ENCODE results near the gene ALPK1.
"Not testable (repeated sequence)": the region's sequence is repeated elsewhere in the genome, so short reads cannot be mapped to it uniquely, and the experiment has no call there.

ALPK1 gene

DNA sequence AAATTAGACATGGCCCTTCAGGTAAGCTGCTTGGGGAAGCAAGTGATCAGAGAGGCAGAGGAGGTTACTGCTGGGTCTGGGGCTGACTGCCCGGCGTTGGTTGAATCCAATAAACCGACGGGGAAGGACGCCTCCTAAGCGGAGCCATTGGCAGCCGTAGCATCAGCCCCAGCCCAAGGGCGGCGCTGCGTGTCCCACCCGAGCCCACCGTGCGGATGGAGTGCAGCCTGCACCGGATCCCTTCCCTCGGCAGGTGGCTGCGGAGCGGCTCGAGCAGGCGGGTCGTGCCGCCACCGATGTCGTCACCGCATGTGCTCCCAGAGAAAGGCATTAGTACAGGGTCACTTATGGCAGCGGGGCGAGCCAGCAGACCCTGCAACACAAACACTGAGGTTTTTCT, 82.1 kb downstream of the ALPK1 start:
- DNase-seq: no peak

DNA sequence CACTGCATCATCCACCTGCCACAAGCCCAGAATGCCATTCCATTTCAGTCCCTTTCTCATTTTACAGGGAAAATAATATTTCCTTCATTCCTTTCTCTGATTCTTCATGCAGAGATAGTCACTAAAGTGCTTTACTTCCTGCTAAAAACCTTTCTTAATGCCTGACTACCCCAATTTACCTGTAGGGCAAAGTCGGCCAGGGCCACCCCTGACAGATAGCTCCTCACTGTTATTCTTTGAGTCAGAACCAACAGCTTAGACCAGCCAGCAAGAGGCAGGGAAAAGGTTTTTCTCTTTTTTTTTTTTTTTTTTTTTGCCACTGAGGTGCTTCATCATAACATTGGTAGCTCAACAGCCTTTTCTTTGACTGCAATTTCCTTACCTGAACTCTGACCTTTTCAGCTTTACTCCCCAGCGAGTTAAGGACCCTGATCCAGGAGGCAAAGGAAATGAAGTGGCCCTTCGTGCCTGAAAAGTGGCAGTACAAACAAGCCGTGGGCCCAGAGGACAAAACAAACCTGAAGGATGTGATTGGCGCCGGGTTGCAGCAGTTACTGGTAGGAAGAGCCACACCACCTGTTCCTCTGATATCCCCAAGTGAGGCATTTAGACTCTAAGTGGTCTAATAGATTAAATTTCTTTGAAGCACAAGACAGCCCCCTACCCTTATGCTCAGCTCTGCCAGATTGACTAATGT, 85.0 kb downstream of the ALPK1 start:
- no peak for DNase-seq

DNA sequence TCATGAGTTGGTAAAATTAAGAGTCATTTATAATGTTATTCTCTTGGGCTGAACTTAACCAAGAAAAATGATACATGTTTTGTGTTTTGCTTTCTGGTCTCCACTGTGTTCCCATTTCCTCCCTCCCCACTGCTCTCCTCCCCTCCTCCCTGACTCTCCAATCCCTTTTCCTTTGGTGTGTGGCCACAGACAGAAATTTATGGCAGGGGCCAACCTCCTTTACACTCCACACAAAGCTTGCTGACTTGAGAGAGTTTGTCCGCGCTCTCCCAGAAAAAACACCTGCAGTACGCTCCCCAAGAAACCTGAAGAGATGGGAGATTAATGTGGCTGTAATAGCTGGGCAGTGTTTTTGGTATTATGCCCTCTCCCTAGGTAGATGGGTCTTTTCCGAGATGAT, 88.9 kb downstream of the ALPK1 start:
- no peak for DNase-seq

GRCh38 chr4:112402098-112402497, 104.9 kb downstream of the ALPK1 start:
- no peak for DNase-seq

- DNase-seq: no peak
Measured at GRCh38 chr4:112403101-112403945, 106.2 kb downstream of the ALPK1 start.

DNA sequence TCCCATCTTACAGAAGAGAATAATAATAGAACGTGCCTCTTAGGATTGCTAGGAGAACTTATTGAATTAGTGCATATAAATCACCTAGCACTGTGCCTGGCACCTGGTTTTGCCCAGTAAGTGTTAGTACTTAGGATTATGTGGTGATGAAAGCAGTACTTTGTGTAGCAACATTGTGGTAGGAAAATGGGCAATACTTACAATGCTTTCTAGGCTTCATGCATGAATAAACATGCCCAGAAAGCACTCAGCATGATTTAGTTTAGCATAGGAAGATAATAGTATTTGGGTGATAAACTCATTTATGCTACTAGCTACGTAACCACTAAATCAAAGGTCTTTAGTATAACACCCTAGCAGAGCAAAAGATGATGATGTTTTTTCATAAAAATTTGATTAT, 113.2 kb downstream of the ALPK1 start:
- DNase-seq: no peak

- DNase-seq: no peak
Measured at GRCh38 chr4:112410804-112411203, 113.6 kb downstream of the ALPK1 start.

DNA sequence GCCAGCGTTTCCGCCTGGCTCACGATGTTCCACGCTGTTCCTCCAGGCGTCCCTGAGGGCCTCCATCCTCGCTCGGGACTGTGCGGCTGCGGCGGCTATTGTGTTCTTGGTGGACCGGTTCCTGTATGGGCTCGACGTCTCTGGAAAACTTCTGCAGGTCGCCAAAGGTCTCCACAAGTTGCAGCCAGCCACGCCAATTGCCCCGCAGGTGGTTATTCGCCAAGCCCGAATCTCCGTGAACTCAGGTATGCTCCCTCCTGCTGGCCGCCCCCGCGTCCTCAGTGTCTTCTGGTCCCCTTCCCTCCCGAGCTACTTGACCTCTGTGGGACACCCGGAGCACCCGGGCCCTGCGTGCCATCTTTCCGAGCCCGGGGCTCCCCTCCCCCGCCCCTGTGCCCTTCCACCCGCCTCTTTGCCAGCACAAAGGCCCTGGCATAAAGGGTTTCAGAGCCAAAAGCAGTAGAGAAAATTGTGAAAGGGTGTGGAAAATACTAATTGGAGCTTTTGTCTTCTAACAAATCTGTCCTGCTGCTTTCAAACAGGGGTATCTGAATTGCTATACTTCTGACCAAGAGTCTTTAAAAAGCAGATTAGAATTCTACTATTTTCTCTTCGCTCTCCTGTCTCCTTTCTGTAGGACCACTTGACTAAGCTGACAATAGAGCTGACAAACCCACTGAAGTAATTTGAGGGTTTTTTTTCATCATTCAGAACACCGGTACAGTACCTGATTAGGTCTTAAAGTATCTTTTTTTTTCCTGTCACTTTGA, 114.8 kb downstream of the ALPK1 start:
- no peak for DNase-seq

DNA sequence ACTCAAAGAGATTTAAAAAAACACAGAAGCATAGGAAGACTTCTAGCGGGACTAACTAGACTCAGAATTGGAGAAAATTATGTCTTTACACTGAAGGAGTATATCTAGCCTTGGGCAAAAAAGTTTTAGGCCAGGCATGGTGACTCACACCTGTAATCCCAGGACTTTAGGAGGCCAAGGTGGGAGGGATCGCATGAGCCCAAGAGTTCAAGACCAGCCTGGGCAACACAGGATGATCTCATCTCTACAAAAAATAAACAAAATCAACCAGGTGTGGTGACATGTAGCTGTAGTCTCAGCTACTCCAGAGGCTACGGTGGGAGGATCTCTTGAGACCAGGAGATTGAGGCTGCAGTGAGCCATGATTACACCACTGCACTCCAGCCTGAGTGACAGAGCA, 119.3 kb downstream of the ALPK1 start:
- DNase-seq: no peak

GRCh38 chr4:112418092-112418491, 120.9 kb downstream of the ALPK1 start:
- DNase-seq: no peak

- no peak for DNase-seq
Measured at GRCh38 chr4:112421911-112422310, 124.7 kb downstream of the ALPK1 start.

DNA sequence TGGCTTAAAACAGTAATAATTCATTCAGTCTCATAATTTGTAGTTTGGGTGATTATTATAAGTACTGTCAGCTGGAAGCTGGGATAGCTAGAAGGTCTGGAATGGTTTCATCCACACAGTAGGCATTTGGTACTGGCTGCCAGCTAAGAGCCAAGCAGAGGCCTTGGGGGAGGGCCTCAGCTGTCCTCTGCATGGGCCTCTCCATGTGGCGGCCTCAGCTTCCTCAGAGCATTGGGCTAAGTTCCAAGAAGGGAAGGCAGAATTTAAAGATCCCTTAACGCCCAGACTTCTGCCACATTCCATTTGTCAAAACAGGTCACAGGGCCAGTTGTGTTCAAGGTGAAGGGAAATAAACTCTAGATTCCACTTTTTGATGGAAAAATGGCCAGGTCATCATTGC, 125.5 kb downstream of the ALPK1 start:
- no peak for DNase-seq

- no peak for DNase-seq
Measured at GRCh38 chr4:112423591-112423990, 126.4 kb downstream of the ALPK1 start.

DNA sequence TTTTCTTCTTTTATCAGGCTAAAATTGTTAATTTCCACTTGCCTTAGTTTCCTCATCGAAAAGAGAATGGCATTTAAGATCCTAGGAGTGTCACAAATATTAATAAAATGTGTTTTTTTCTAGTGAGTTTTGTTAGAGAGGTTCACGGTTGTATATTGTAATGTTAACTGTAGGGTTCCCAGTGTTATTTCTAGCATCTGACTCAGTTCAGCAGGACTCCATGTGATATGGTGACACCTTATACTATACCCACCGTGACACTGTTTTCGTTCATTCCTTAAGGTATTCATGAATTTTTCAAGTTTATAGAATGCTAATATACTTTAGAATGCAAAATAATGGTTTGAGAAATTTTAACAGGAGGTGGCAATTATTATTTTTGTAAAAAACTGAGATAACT, 128.7 kb downstream of the ALPK1 start:
- no peak for DNase-seq

GRCh38 chr4:112426416-112426815, 129.2 kb downstream of the ALPK1 start:
- DNase-seq: no peak

- no peak for DNase-seq
Measured at GRCh38 chr4:112431158-112431557, 134.0 kb downstream of the ALPK1 start.

GRCh38 chr4:112436987-112437386, 139.8 kb downstream of the ALPK1 start:
- DNase-seq: no peak

- not testable (repeated sequence) for DNase-seq
Measured at GRCh38 chr4:112442226-112442625, 145.1 kb downstream of the ALPK1 start.

GRCh38 chr4:112448306-112449132, 151.3 kb downstream of the ALPK1 start:
- DNase-seq: no peak

DNA sequence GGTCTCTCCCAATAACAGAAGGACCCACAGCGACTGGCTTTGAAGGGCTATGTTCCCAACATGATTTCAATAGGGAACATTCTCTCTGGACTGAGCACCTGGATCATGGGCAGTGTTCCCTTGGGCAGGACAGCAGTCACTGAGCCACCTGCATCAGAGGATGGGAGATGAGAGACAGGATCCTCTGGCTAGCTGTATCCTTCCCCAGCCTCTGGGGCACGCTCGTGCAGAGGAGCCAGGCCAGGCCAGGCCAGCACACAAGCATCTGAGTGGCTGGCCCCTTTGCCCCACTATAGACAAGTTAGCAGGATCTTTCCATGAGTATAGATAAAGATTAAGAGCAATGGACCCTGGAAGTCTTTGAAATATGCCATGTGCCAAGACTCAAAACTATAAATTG, 152.5 kb downstream of the ALPK1 start:
- no peak for DNase-seq

DNA sequence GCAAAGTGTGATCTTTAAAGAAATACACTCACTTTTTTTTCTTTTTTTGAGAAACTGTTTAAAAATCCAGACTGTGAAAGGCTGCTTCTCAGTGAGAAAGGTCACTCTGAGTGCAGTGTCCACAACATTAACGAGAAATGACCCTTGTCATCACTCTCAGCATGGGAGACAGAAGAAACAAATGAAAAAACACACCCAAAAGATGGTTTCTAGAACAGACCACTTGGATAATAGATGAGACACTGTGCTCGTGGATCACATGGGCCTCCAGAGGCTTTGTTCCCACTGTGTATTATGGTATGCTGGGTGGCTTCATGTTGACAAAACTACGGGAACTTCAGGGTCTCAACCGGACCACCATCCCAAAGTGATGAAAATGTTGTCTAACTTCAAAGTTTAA, 153.9 kb downstream of the ALPK1 start:
- no peak for DNase-seq

- DNase-seq: no peak
Measured at GRCh38 chr4:112451831-112452230, 154.7 kb downstream of the ALPK1 start.

- DNase-seq: no peak
Measured at GRCh38 chr4:112453321-112453720, 156.2 kb downstream of the ALPK1 start.
